Chondrocyte (in vitro differentiated cells): ENCODE data around the gene NECTIN1. TPM values are rescaled to one million over a fixed set of nuclear protein-coding genes. Genes with fewer than 3 reads are reported as not detected.

Experiments
- DNase-seq: peaks from one replicate; pipeline ENCODE4 v3.0.0; 2021; ENCODE audit warnings: mixed read lengths, low spot score
- H3K27ac Mint-ChIP-seq: one replicate; pipeline ENCODE4 v1.8.0; 2021; ENCODE audit warnings: mild to moderate bottlenecking, moderate library complexity, mixed read lengths; ENCODE audit not compliant: unreplicated experiment
- H3K27me3 Mint-ChIP-seq: 2 replicates; pipeline ENCODE4 v1.8.0; 2021; ENCODE audit warnings: low read depth, mixed read lengths
- H3K36me3 Mint-ChIP-seq: 2 replicates; pipeline ENCODE4 v1.8.0; 2021; ENCODE audit warnings: low read depth, mixed read lengths
- H3K4me1 Mint-ChIP-seq: 2 replicates; pipeline ENCODE4 v1.8.0; 2021; ENCODE audit warnings: low read depth, mild to moderate bottlenecking, mixed read lengths
- H3K4me3 Mint-ChIP-seq: one replicate; pipeline ENCODE4 v1.8.0; 2021; ENCODE audit warnings: mild to moderate bottlenecking, moderate library complexity, mixed read lengths; ENCODE audit not compliant: unreplicated experiment
- H3K9me3 Mint-ChIP-seq: 2 replicates; pipeline ENCODE4 v1.8.0; 2021; ENCODE audit warnings: low read depth, mixed read lengths
- CTCF ChIP-seq: fragments of 200-600 bp; sonication (generic); IDR thresholded peaks from 2 replicates; pipeline ENCODE4 v1.5.0; 2021; ENCODE audit warnings: antibody characterized with exemption, mild to moderate bottlenecking, moderate library complexity
- total RNA-seq: library from RNA; stranded (reverse); gene quantifications from 3 replicates; pipeline ENCODE4 v1.2.1, GENCODE V29; 2021

NECTIN1 gene
- total RNA-seq, 1 donor from 2014 or later, result 9.1 TPM

- no peaks in the 10 kb centered on the region for H3K9me3 Mint-ChIP-seq
- TF ChIP-seq CTCF, result no peak
- no peaks in the 10 kb centered on the region for H3K27me3 Mint-ChIP-seq
- DNase-seq, result no peak
- no peaks in the 10 kb centered on the region for H3K4me1 Mint-ChIP-seq
- H3K27ac Mint-ChIP-seq, result no peak overlapping the region
- H3K36me3 Mint-ChIP-seq, result no peaks in the 10 kb centered on the region
- no peak overlapping the region for H3K4me3 Mint-ChIP-seq
Observed at GRCh38 chr11:119712459-119713358, 16.3 kb downstream of the NECTIN1 start.

GRCh38 chr11:119712006-119712405 is 17.0 kb downstream of the NECTIN1 start:
- Mint-ChIP-seq H3K4me1 (no peaks in the 10 kb centered on the region), H3K27ac (no peak overlapping the region), H3K27me3 (no peaks in the 10 kb centered on the region), H3K9me3 (no peaks in the 10 kb centered on the region), H3K4me3 (no peak overlapping the region), H3K36me3 (no peaks in the 10 kb centered on the region)
- no peak for DNase-seq
- no peak for TF ChIP-seq CTCF

GRCh38 chr11:119711476-119711875 is 17.5 kb downstream of the NECTIN1 start:
- Mint-ChIP-seq H3K9me3 (no peaks in the 10 kb centered on the region), H3K27me3 (no peaks in the 10 kb centered on the region), H3K36me3 (no peaks in the 10 kb centered on the region), H3K4me3 (no peak overlapping the region), H3K4me1 (no peaks in the 10 kb centered on the region), H3K27ac (no peak overlapping the region)
- TF ChIP-seq CTCF, result no peak
- no peak for DNase-seq

GRCh38 chr11:119710417-119710816 is 18.6 kb downstream of the NECTIN1 start:
- no peaks in the 10 kb centered on the region for H3K9me3 Mint-ChIP-seq
- H3K27me3 Mint-ChIP-seq, result no peaks in the 10 kb centered on the region
- TF ChIP-seq CTCF, result no peak
- H3K4me3 Mint-ChIP-seq, result no peak overlapping the region
- no peaks in the 10 kb centered on the region for H3K4me1 Mint-ChIP-seq
- H3K36me3 Mint-ChIP-seq, result no peaks in the 10 kb centered on the region
- H3K27ac Mint-ChIP-seq, result no peak overlapping the region
- DNase-seq, result no peak

- no peak overlapping the region for H3K4me3 Mint-ChIP-seq
- H3K27ac Mint-ChIP-seq, result no peak overlapping the region
- DNase-seq, result no peak
- H3K36me3 Mint-ChIP-seq, result no peaks in the 10 kb centered on the region
- TF ChIP-seq CTCF, result no peak
- no peaks in the 10 kb centered on the region for H3K27me3 Mint-ChIP-seq
- no peaks in the 10 kb centered on the region for H3K4me1 Mint-ChIP-seq
- no peaks in the 10 kb centered on the region for H3K9me3 Mint-ChIP-seq
Observed at GRCh38 chr11:119709638-119710346, 19.2 kb downstream of the NECTIN1 start.
